M059J (cell line): Measurements from ENCODE around the gene POLR2J3. TPM values are rescaled to one million over a fixed set of nuclear protein-coding genes. Genes with fewer than 3 reads are reported as not detected.
"Not testable (repeated sequence)": the region's sequence is repeated elsewhere in the genome, so short reads cannot be mapped to it uniquely, and the experiment has no call there.

Source experiments
- DNase-seq: peaks from one replicate; pipeline ENCODE4 v3.0.0-alpha.2; 2012; ENCODE audit warnings: low read depth
- total RNA-seq: library from RNA; depleted of rRNA; stranded (reverse); fragments of >200 nt; shearing (Covaris generic); gene quantifications from 2 replicates; pipeline ENCODE4 v1.2.3, GENCODE V29; 2014

POLR2J3 gene
- total RNA-seq, 1 experiment from 2014 or later, result 7.9 TPM

GRCh38 chr7:102583495-102583894 lies 11.1 kb upstream of the POLR2J3 start:
- not testable (repeated sequence) for DNase-seq

GRCh38 chr7:102581722-102582121 lies 9.3 kb upstream of the POLR2J3 start:
- not testable (repeated sequence) for DNase-seq

- DNase-seq, result not testable (repeated sequence)
Observed at GRCh38 chr7:102578486-102578885, 6.1 kb upstream of the POLR2J3 start.

- DNase-seq, result not testable (repeated sequence)
Observed at GRCh38 chr7:102577315-102578240, 5.2 kb upstream of the POLR2J3 start.

- DNase-seq, result not testable (repeated sequence)
Observed at GRCh38 chr7:102576363-102576762, 4.0 kb upstream of the POLR2J3 start.

- DNase-seq, result not testable (repeated sequence)
Observed at GRCh38 chr7:102574607-102575006, 2.2 kb upstream of the POLR2J3 start.

- not testable (repeated sequence) for DNase-seq
Observed at GRCh38 chr7:102568620-102569019, 3.8 kb downstream of the POLR2J3 start.

GRCh38 chr7:102550808-102551422 lies 21.5 kb downstream of the POLR2J3 start, which contains the start of gene SPDYE2:
TSS of gene SPDYE2 (plus strand) at chr7:102551226. CDS start at chr7:102553256, 2,030 bp downstream.
- DNase-seq, result not testable (repeated sequence)

GRCh38 chr7:102546353-102546752 lies 26.0 kb downstream of the POLR2J3 start:
- DNase-seq, result not testable (repeated sequence)

GRCh38 chr7:102545288-102545687 lies 27.1 kb downstream of the POLR2J3 start:
- not testable (repeated sequence) for DNase-seq

- DNase-seq, result not testable (repeated sequence)
Observed at GRCh38 chr7:102544372-102544771, 28.0 kb downstream of the POLR2J3 start.

- not testable (repeated sequence) for DNase-seq
Observed at GRCh38 chr7:102543596-102543995, 28.8 kb downstream of the POLR2J3 start, which contains the start of gene UPK3BL2. TSS of gene UPK3BL2 (minus strand) at chr7:102543696. CDS start at chr7:102543636, 60 bp downstream.

- DNase-seq, result not testable (repeated sequence)
Observed at GRCh38 chr7:102542771-102543170, 29.6 kb downstream of the POLR2J3 start.

- not testable (repeated sequence) for DNase-seq
Observed at GRCh38 chr7:102542083-102542482, 30.3 kb downstream of the POLR2J3 start.

- not testable (repeated sequence) for DNase-seq
Observed at GRCh38 chr7:102540604-102541003, 31.8 kb downstream of the POLR2J3 start.

GRCh38 chr7:102535062-102535615 lies 37.2 kb downstream of the POLR2J3 start:
- not testable (repeated sequence) for DNase-seq

GRCh38 chr7:102532127-102532526 lies 40.3 kb downstream of the POLR2J3 start:
- DNase-seq, result not testable (repeated sequence)

- DNase-seq, result not testable (repeated sequence)
Observed at GRCh38 chr7:102531583-102531982, 40.8 kb downstream of the POLR2J3 start.

- DNase-seq, result not testable (repeated sequence)
Observed at GRCh38 chr7:102527822-102528793, 44.3 kb downstream of the POLR2J3 start.

GRCh38 chr7:102527182-102527581 lies 45.2 kb downstream of the POLR2J3 start:
- not testable (repeated sequence) for DNase-seq

GRCh38 chr7:102524803-102525202 lies 47.6 kb downstream of the POLR2J3 start:
- not testable (repeated sequence) for DNase-seq
